AG20443 (cell line): ENCODE results near the gene LHPP.

ENCODE experiments used
- DNase-seq: peaks from one replicate; pipeline ENCODE4 v3.0.0; 2012; ENCODE audit warnings: low spot score, mixed read lengths

Gene LHPP

DNA sequence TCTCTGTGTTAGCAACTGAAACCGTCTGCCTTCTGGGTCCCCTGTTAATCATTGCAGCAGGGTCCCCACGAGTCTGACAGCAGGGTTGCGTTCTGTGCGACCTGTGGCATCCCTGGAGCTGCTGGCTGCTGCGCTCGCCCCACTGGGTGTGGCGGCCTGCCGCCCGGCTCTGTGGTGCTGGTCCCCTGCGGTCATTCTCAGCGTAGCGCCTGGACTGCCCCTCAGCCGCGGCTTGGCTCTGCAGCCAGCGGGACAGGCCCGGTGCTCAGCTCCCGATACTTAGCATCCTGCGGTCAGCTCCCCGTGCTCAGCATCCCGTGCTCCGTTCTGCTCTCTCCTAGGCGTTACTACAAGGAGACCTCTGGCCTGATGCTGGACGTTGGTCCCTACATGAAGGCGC is 35.0 kb downstream of the LHPP start:
- DNase-seq = no peak

DNA sequence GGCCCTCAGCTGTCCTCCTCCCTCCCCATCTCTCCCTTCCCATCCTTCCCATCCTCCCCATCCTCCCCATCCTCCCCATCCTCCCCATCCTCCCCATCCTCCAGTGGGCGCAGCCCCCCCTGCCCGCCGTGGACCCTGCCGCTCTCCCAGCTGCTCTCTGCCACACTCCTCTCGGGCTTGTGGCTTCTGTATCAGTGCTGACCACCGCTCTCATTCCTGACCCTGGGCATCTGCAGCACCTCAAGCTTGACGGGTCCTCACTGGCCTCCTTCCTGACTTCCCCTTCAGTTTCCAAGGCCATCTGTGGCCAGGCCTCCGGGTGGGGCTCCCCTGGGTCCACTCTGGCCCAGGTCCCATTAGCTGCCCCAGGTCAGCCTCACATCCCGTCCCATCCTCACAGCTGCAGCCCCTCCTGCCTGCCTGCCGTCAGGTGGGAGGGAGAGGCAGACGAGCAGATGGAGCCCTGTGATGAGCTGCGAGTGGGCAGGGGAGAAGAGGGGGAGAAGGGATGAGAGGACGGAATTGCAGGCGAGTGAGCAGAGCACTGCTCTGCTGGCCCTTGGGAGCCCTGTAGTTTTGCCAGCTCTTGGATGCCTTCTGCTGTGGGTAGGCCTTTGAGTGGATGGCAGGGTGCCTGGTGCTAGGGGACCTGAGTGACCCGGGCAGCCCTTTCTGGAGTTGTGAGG is 35.7 kb downstream of the LHPP start:
- DNase-seq = no peak

DNA sequence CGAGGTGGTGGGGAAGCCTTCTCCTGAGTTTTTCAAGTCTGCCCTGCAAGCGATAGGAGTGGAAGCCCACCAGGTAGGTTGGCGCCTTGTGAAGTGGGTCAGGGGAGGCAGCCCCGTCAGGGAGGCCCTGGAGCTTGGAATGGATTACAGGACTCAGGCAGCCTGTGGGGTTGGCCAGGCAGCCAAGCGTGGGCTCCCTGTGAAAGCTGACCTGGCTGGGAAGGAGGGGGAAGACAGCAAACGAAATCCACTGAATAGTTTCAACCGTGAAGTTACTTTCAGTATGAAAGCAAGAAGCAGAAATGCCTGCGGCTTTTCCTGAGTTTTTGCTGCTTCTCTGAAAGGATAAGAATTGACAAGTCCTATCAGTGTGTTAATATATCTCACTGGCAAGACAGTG is 36.4 kb downstream of the LHPP start:
- DNase-seq = no peak

DNA sequence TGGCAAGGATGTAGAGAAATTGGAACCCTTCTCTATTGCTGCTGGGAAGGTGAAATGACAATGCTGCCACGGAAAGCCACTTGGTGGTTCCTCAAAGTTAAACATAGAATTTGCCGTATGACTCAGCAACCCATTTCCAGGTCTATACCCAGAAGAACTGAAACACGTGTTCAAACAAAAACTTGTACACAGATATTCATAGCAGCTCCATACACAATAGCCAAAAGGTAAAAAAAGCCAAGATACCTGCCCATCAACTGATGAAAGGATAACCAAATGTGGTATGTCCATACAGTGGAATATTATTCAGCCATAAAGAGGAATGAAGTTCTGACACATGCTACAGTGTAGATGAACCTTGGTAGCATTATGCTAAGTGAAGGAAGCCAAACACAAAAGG is 39.1 kb downstream of the LHPP start:
- DNase-seq = no peak

DNA sequence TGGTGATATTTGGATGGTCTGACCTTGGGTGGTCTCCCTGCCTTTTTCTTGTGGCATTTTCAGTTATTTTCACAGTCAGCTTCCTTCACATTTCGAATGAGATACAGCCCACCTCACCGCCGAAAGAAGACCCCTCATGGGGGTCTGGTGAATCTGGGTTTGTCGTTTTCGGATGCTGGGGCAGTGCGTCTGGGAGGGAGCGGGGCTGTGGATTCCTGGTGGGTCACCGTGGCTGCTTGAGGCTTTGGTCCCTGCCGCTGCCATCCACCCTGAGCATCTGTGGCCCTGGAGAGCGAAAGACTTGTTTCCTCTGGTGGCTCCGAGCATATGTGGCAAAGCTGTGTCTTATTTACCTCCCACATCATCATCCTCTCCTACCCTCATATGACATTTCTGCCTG is 43.1 kb downstream of the LHPP start:
- DNase-seq = no peak

DNA sequence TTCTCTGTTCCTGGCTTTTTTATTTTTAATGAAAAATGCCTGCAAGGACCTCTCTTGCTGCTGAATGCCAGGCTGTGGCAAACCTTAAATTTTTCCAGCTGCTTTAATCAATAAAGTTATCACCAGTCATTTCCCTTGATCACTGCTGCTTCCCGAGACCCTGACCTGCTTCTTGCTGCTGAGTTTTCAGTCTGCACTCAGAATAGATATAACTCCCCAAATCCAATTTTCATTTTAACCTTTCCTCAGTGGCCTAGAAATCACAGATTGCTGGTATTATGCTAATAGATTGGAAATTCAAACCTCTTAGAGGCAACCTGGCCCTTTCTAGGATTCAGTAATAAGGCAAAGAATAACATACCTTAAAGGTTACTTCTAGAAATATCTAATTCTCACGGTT is 43.7 kb downstream of the LHPP start:
- no peak for DNase-seq

DNA sequence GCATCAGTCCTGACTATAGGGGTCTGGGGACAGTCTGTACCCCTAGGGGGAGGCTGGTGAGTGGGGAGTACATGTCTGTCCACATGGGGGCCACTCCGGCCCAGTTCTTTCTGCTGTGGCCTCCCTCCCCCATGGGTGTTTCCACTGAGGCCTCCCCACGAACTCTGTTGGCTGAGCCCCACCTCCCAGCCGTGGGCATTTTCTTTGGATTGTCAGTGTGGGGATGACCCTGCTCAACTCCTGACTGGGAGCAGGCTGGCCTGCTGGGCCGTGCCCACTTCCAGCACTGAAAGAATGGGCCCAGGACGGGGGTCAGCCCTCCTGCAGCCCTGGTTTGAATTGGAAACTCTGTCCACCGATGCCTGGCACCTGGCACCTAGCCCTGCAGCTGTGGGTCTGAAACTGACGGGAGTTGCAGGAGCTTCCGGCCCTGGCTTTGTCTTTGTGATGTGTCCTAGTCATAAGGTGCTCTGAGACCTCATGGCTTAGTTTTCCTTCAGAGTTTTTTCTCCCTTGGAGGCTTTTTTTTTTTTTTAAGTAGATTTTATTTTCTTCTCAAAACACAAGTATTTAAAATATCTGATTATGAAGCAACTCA is 46.5 kb downstream of the LHPP start:
- no peak for DNase-seq

DNA sequence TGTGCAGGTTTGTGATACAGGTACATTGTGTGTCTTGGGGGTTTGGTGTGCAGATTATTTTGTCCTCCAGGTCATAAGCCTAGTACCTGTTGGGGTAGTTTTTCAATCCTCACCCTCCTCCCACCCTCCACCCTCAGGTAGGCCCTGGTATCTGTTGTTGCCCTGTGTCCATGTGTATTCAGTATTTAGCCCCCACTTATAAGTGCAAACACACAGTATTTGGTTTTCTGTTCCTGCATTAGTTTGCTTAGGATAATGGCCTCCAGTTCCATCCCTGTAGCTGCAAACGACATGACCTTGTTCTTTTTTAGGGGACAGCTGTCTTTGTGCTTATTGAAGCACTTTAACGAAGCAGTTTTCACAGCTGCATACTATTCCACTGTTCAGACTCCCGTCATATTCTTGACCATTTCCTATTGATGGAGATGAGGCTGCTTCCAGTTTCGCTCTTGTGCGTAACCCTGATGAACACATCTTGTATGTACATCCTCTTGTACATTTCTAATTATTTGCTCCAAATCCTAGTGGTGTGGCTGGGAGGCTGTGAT is 47.4 kb downstream of the LHPP start:
- no peak for DNase-seq

DNA sequence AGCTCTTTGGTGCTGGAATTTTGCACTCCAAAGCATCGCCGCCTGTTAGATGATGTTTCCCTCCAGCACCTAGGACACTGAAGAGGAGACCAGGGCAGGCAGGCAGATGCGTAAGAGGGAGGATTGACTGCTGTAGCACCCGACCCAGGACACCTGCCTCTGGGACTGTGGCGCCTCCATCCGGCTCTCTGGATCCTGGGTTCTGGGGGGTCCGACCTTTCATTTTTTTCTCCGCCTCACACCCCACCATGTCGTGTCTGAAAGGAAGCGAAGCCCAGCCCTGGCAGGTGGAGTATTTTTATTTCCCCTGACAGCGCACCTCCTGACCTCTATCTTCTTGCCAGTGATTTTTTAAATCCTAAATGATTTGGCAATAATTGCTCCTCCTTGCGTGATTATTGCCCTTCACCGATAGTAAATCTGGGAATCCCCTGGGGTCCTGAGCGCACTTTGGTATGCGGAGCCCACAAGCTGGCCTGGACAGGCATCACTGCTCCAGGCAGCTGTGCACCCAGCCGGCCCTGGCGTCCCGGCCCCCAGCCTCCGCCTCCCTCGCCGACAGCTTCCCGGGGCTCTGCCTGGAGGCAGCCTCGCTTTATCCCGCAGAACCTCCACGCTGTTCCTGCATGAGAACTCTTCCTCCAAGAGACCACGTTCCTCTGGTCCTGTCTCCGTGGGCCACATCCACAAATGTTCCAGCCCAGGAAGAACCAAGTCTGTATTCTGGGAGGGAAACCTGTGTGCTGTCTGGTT is 48.4 kb downstream of the LHPP start:
- no peak for DNase-seq

DNA sequence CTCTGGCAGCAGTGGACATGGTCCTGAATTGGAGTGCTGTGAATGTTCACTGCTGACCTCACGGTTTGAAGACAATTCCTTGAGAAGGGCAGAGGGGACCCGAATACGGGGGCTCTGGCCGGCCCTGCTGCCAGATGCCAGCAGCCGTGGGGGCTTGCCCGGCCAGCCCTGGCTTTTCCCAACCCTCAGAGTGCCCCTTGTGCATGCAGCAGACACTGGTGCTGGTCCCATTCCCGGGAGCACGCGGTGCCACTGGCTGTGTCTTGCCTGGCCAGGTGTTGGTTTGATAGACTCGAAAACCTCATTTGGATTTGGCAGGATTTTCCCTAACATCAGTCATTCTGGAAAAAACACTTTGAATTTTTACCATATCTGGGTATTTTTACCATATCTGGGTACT is 49.1 kb downstream of the LHPP start:
- DNase-seq = no peak

DNA sequence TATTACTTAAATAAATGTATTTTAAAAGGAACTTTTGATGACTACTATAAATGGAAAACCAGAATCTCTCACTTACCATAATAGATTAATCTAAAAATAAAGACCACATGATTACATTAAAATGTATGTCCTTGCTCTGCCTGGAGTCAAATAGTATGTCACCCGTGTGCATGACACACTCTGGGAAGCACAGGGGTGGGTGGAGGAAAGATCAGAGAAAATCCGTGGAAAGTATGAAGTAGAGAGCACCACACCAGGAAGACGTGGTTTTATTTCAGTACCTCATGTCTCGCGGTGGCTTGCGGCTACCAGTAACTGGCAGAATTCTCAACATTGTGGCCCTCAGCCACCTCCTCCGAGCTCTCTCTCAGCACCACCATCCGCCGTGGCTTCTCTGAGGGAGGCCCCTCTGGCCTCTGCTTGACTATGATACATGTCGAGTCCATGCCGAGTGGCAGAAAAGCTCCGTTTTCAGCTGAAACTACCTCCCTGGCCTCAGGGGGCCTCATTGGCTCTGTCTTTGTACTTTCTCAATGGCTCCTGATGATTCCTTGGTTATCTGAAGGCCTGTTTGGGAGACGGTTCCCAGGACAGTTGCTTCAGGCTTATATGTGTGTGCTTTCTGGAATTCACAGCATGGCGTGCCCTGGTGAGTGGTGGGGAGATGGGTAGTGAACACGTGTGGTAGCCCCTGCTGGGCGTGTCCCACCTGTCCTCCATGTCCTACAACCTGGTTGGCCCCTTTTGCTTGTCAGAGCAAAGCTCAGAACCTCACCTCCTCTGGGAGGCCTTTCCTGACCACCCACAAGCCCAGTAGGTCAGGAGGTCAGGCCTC is 49.8 kb downstream of the LHPP start:
- DNase-seq = no peak

DNA sequence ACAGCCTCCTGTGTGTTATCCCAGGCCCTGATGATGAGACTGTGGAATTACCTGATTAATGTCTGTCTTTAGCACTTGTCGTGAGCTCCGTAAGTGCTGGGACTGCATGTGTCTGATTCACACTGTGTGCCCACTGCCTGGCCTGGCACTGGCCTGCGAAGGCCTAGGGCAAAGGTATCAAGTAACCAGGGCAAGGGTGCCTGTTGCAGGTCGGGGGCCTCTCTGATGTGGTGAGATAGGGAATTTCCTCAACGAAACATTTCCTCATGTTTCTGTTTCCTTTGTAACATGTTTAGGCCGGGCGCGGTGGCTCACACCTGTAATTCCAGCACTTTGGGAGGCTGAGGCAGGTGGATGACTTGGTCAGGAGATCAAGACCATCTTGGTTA is 50.4 kb downstream of the LHPP start:
- DNase-seq = no peak

DNA sequence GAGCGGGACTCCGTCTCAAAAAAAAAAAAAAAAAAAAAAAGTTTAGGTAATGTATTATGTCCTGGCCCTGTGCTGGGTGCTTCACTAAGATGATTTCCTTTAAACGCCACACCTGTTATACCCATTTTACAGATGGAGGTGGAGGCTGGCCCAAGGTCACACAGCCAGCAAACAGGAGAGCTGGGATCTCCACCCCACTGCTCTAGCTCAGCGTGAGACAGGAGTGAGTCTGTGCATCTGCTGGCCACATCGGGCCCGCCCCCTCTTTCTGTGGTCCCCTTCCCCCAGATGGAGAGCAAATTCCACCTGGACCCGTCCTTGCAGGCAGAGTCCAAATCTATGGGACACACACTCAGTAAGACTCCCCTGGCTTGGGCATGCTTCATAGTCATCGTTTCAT is 51.0 kb downstream of the LHPP start:
- no peak for DNase-seq

DNA sequence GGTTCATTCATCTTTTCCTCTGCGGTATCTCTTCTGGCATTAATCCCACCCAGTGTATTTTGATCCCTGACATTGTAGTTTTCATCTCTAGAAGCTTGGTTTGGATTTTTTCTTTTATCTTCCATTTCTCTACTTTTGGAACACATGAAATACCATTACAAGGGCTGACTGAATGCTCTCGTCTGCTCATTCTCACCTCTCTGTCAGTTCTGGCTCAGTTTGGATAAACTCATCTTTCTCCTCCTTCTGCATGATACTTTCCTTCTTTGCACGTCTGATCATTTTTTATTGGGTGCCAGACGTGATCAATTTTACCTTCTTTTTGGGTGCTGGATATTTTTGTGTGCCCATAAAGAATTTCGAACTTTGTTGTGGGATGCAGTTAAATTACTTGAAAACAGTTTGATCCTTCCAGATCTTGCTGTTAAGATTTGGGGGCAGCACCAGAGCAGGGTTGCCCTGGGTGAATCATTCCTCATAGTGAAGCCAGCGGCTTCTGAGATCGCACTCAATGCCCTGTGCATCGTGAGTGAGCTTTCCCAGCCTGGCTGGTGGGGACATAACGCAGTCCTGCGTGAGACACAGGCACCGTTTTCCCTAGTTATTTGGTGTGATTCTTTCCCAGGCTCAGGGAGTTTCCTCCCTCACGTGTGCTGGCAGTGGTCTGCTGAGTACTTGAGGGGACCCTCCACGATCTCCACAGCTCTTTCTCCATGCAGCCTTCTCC is 53.8 kb downstream of the LHPP start:
- DNase-seq = no peak

DNA sequence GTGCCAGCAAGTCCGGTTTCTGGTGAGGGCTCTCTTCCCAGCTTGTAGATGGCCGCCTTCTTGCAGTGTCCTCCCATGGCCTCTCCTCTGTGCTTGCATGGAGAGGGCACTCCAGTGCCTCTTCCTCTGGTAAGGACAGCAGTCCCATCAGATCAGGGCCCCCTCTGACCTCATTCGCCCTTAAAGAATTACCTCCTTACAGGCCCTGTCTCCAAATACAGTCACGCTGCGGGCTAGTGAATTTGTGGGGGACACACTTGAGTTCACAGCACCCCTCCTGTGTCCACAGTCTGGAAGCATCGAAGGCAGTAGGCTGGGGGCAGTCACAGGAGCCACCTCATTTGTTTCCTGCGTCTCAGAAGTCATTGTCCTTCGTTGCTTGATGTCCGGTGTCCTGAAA is 54.6 kb downstream of the LHPP start:
- no peak for DNase-seq

DNA sequence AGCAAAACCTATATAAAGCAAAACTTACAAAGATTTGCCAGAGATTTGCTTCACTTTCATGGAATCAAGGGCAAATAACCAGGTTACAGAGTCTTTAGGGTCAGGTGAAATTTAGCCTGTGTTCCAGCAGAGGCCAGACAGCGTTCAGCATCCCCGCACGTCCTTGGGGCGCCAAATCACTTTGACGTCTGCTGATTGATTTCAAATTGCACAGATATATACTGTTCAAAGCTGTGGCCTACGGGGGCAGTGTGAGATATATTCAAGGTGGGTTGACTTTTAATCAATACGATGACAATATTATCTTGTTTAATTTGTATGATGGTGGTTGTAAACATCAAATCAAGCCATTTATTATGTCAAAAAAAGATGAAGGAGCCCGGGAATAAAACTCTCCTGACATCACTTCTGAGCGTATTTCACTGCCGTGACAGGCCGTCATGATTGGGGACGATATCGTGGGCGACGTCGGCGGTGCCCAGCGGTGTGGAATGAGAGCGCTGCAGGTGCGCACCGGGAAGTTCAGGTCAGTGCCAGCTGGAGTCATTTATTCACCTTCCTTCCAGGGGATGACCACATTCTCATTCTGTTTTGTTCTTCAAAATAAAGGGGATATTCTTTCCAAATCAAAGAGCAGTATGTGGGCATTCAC is 55.2 kb downstream of the LHPP start:
- no peak for DNase-seq

DNA sequence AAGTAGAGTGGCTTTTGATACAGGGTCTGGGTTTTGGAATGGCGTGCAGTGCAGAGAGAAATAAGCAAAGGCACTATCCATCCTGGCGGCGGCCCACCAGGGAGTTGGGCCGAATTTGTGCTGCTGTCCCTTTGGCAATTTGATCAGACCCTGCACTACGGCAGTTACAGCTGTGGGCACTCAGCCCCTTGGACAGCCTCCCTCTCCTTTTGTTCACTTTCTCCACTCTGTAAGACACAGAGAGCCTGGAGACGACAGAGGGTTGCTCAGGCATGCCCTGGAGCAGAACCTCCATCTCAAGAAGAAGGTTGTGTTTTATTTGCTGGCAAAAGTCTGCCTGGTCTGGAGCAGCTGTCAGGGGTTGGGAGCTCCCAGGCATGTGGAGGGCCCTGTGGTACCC is 55.8 kb downstream of the LHPP start:
- no peak for DNase-seq

DNA sequence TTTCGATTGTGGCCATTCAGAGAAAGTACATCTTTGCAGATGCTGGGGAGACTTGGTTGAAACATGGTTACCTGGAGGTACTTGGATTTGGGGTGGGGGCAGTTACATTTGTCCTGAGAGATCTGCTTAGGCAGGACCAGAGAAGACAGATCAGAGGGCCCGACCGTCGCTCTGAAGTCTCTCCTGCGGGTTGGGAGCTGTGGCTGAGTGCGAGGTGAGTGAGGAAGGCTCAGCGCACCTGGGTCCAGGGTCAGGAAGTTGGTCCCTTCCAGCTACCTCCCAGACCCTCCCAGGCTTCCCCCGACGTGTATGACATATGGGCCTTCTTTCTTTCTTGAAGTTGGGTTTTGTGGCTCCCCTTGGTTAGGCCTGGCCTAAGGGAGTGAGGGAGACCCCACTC is 56.3 kb downstream of the LHPP start:
- DNase-seq = no peak

DNA sequence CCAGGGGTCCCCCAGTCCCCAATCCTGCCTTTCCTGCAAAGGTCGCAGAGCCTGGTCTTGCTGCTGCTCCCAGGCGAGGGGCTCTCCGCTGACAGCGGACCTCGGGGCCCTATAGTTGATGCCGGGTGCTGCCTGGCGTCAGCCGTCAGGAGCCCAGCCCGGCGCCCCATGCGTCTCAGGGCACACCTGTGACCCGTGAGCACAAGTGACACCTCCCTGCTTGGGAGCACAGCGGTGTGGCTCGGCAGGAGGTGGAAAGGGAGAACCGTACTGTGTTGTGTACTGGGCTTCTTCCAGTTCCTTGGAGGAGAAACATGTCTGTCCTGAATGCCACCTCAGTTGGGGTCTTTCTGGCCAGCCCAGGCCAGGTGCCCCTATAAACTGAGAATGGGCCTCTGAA is 56.7 kb downstream of the LHPP start:
- DNase-seq = no peak

DNA sequence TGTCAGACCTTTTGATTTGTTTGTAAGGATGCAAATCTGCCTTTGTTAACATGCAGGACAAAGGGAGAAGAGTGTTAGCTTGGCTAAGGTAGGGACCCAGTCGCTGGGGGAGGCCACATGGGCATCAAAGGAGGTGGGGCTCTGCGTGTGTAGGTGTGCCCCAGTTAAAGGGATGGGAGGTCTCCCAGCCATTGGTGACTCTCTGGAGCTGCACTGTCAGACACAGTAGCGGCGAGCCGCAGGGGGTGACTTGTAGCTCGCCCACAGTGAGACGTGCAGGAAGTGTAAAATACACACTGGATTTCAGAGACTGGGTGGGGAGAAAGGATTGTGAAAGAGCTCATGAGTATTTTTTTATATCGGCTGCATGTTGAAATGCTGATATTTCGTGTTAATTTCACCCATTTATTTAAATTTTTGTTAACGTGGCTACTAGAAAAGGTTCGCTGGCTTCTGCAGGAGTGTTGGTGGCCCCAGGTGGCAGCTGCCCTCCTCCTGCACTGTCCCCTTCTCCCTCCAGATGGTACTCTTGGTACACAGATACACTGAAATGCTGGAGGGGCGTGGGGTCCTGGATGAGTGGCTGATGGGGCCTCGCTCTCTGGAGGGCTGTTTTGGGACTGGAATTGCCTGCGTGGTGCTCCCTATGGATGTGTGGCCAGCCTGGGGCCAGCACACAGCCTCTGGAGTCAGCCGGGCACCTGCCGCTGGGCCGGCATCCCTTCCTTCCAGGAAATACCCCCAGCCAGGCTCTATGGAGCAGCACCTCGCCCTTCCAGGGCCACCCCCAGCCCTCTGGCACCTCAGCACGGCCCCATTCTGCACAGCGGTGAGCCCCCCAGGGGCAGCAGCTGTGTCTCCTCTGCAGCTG is 59.2 kb downstream of the LHPP start:
- no peak for DNase-seq
